NCI-H2029 treated with DMSO at 0.1 percent for 48 hours (cell line): Measurements from ENCODE around the gene LPCAT1.
"Not testable (repeated sequence)": the region's sequence is repeated elsewhere in the genome, so short reads cannot be mapped to it uniquely, and the experiment has no call there.

Experiments used
- DNase-seq: peaks from one replicate; lab custom pipeline; 2025; lab: John Stamatoyannopoulos, UW

The LPCAT1 gene, protein sequence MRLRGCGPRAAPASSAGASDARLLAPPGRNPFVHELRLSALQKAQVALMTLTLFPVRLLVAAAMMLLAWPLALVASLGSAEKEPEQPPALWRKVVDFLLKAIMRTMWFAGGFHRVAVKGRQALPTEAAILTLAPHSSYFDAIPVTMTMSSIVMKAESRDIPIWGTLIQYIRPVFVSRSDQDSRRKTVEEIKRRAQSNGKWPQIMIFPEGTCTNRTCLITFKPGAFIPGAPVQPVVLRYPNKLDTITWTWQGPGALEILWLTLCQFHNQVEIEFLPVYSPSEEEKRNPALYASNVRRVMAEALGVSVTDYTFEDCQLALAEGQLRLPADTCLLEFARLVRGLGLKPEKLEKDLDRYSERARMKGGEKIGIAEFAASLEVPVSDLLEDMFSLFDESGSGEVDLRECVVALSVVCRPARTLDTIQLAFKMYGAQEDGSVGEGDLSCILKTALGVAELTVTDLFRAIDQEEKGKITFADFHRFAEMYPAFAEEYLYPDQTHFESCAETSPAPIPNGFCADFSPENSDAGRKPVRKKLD

DNA sequence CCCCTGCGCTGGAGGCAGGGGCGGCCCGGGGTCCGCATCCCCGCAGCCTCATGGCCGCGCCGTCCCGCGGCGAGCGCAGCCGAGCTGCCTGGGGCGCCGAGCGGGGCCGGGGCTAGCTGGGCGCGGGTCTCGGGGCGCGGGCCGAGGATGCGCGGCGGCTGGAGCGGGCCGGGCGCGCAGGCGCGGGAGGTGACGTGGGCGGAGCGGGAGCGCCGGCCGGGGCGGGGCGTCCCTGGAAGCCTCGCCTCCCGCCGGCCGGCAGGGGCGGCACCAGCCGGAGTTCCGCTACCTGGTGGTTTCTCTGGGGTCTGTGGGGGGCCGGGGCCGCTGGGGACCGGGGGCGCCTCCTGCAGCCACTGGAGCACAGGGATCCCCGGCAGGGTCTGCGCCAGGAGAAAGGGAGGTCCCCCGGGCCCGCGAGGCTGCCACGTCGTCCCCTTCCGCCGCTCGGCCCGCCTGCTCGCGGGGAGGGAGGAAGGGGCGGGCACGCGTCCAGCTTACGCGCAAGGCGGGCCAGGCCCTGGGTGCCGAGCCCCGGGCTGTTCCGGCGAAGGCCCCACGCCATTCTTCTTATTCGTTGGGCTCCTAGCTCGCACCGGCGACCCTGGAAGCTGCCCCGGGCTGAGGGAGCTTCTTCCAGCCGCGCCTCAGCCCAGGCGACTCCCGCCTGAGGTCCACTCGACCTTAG lies at the start of gene LPCAT1:
Gene LPCAT1, minus strand, starts transcription at position 168 of the 688 bp plus-strand sequence. Its CDS starts 116 bp downstream, at position 52.
- DNase-seq: peak; percentile 21

DNA sequence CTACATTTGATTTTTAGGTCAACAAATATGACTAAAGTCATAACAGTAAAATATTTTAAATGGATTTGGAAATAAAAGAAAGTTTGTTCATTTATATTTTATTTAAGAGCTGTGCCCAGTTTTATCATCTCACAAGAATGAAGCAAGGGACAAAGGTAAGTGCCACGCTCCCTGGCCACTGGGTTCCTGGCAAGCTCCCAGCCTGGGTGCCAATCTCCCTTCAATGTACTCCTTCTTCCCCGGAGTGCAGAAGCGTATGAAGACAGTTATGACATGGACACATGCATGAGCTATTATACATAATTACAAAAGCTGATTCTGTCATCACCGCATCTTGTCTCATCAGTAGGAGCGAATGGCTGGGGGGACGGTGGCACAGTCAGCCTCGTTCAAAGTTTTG lies 48.1 kb upstream of the LPCAT1 start:
- DNase-seq: not testable (repeated sequence)

DNA sequence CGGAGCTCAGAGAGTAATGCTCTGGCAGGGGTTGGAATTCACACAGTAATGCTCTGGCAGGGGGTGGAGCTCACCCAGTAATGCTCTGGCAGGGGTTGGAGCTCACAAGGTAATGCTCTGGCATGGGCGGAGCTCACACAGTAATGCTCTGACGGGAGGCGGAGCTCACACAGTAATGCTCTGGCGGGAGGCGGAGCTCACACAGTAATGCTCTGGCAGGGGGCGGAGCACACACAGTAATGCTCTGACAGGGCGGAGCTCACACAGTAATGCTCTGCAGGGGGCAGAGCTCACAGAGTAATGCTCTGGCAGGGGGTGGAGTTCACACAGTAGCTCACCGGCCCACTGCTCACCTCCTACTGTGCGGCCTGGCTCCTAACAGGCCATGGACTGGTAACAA lies 47.2 kb upstream of the LPCAT1 start:
- no peak for DNase-seq

DNA sequence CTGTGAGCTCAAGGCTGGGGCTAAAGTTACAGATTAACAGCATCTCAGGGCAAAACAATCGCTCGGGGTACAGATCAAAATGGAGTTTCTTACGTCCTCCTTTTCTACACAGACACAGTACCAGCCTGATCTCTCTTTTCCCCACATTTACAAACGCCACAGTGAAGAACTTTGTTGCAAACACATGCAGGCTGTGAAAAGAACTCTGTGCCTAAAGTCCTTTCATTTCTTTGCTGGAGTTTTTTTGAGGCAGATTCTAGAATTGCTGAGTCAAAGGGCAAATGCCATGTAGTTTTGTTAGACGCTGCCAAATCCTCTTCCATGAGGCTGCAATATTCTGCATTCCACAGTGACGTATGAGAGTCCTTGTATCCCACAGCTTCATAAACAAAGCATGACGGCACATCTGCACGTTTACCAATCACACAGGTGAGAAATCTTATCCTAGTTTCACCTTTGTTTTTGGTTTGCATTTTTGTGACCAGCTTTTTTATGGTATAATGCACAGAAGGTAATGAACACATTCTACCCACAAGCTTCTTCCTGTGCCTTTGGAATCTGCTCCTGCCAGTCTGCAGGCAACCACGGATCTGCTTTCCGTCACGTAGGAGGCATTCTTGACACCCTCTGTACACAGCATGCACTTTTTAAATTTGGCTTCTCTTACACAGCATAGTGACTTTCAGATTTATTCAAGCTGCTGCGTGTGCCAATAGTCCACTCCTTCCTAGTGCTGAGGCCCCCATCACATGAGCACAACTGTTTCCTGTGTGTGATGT lies 44.6 kb upstream of the LPCAT1 start:
- DNase-seq: peak; percentile 82

DNA sequence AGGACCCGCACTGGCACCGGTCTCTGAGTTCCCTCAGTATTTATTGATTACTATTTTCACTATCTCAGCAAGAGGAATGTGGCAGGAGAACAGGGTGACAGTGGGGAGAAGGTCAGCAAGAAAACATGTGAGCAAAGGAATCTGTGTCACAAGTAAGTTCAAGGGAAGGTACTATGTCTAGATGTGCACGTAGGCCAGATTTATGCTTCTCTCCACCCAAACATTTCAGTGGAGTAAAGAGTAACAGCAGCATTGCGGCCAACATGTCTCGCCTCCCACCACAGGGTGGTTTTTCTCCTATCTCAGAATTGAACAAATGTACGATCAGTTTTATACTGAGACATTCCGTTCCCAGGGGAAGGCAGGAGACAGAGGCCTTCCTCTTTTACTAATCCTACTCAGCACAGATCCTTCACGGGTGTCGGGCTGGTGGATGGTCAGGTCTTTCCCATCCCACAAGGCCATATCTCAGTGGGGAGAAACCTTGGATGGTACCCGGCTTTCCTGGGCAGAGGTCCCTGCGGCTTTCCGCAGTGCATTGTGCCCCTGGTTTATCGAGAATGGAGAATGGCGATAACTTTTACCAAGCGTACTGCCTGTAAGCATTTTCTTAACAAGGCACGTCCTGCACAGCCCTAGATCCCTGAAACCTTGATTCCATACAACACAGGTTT lies 43.9 kb upstream of the LPCAT1 start:
- DNase-seq: not testable (repeated sequence)

DNA sequence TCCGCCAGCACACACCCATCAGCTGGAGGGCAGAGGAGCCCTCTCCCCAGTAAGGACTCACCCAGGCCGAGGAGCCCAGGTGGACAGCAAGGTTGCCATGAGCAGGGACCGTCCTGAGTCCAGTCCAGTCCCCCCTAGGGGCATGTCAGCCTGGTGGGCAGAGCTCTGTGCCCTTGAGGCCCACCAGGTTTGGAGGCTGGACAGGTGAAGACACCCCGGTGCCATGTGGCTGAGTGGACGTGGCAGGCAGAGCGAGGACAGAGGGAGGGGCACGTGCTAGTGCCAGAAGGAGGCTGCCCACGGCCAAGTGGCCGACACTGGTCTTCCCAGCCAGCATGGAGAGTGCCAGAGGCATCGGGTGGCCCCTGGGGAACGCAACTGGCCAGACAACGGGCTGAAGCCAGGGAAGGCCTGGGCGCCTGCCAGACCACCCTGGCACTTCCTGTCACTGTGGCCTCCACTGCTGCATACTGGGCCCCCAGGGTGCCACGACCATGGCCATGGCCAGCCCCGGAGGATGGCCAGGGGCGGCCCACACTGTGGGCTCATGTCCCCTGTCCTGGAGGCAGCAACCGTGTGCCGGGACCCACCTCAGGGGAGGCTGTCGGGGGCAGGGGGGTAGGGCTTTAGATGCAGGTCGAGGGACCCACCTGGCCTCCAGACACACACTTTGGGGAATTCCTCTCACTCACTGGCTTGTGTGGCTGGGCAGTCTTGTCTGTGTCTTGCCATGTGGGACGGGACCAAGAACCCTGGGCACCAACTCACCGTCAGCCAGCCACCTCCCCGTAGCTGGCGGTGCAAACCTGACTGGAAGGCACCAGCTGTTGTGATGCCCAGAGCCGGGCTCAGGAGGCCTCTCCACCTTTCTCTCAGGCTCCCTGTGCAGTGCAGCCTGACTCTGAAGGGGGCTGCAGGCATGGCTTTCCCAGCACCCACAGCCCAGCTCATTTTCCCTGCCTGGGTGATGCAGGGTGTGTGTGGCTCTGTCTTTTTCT lies 42.3 kb upstream of the LPCAT1 start:
- DNase-seq: no peak

DNA sequence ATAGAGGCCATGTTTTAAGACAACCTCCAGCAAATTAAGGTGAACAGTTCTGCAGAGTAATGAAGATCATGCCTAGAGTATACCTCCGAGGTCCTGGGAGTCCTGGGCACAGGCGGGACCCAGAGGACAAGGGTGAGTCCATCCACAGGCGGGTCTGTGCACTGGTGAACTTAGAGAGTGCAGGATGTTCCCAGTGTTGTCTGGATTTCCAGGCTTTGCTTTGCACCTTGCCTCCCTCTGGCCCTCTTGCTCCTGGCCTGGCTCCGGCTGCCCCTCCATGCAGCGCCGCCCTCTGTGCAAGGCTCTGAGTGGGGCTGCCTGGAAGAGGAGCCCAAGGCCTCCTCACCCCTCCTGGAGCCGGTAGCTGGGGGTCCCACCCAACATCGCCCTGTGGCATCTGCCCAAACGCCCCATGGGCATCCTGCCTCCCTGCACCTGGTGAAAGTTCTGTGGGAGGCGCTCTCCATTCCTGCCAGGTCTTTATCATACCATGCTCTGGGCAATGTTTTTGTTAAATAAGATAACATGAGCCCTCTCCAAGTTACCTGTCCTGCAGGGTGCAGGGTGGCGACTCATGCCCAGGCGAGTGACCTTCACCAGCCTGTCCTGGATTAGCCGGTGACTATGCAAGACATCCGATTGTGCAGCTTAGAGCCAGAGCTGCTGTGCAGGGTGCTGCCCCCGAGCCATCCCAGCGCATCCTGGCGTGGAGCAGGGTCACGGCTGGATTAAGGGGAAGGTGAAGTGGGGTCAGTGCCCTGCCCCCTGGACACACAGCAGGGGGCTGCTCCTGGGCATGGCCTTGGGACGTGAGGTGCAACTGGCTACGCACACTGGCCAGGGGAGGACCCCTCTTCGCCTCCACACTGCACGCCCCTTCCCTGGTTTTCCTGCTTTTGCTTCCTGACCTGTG lies 41.3 kb upstream of the LPCAT1 start:
- no peak for DNase-seq

DNA sequence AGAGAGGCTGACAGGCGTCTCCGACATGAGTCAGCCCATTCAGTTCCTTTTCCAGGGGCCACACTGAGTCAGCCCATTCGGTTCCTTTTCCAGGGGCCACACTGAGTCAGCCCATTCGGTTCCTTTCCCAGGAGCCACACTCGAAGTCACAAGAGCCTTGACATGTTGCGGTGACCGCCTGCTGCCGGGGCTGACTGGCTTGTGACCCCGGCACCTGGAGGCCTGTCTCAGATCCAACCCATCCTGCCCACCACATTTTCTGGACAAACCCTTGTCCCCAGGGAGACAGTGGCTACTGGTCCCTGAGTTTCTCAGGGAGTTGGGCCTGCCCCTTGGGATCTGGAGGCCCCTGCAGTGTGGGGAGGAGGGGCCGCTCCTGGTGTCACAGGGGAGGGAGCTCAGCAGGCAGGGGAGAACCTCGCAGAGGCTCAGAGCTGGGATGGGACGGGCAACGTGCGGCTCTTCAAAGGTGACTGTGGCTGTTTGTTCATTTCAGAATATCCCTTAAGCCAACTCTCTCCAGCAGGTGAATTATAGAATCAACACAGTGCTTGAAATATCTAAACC lies 40.5 kb upstream of the LPCAT1 start:
- no peak for DNase-seq

DNA sequence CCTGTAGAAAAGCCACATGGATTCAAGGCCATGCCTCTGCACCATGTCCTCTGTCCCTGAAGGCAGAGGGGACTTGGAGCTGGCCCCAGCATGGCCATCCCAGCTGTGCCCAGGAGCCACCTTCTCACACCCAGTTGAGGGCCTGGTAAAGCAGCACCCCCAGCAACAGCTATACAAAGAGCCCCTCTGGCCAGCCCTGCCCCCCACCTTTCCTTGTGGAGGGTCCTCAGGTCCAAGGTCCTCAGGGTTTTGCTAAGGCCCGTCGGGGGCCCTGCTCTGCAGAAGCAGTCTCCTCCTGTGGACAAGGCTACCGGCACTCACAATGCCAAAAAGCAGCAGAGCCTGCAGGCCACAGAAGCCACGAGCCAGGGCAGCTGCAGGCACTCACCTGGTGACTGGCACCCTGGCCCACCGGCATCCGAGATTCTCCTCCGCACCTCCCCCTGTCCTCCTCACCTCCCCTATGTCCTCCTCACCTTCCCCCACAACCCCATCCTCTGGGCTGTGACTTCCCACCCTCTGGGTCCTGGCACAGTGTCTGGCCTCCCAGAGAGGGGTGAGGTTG lies 39.9 kb upstream of the LPCAT1 start:
- no peak for DNase-seq

DNA sequence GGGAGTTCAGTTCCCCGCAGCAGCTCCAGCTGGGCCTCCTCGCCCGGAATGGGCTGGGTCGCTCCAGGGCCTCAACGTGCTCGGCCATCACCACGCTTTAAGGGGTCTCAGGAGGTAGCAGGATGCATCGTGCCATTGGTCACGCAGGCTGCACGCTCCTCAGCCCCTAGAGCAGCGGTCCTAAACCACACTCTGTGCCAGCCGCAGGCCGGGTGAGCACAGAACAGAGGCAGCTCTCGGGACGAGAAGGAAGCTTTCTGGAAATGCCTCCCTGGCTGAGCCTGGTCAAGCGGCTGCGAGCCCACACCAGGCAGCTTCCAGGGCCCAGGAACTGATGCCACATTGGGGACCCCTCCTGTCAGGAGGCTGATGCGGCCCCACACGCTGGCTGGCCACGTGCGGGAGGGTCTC lies 39.3 kb upstream of the LPCAT1 start:
- no peak for DNase-seq

DNA sequence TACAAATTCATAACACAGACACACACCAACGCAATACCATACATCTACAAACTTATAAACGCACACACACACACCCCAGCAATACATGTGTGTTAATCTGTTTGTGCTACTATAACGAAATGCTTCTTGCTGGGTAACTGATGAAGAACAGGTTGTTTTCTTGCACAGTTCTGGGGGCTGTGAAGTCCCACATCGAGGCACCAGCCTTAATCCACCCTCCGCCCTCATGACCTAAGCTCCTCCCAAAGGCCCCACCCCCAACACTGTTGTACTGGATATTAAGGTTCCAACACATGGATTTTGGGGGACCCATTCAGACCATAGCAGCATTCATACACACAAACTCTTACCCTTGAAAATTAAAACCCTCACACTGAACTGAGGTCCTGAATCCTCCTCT lies 38.8 kb upstream of the LPCAT1 start:
- no peak for DNase-seq

DNA sequence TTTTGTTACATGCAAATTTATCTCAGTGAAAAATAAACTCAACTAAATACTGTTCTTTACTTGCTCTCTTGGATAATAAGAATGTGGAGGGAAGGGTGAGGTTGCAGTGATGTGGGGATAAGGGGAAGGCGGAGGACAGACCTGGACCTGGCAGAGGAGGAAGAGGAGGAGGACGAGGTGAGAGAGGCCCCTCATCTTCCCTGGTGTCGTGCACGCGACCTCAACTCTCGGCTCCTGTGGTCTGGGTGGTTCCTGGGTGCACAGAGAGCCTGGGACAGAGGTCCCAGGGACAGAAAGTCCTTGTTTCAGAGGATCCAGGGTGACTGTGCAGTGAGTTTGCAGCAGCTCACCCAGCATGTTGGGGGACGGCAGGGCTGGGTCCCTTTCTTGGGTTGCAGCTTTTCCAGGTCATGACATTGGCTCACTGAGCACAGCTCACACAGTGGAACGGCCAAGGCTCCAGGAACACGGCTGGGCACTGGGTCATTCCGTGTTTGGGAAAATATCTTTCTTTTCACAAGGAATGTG lies 37.7 kb upstream of the LPCAT1 start:
- DNase-seq: no peak

DNA sequence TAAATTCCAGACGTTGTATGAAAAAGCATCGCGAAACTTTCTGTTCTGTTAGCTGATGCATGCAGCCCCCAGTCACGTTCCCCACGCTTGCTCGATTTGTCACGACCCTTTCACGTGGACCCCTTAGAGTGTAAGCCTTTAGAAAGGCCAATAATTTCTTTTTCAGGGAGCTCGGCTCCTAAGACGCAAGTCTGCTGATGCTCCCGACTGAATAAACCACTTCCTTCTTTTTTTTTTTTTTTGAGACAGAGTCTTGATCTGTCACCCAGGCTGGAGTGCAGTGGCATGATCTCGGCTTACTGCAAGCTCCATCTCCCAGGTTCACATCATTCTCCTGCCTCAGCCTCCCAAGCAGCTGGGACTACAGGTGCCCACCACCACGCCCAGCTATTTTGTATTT lies 36.7 kb upstream of the LPCAT1 start:
- not testable (repeated sequence) for DNase-seq

DNA sequence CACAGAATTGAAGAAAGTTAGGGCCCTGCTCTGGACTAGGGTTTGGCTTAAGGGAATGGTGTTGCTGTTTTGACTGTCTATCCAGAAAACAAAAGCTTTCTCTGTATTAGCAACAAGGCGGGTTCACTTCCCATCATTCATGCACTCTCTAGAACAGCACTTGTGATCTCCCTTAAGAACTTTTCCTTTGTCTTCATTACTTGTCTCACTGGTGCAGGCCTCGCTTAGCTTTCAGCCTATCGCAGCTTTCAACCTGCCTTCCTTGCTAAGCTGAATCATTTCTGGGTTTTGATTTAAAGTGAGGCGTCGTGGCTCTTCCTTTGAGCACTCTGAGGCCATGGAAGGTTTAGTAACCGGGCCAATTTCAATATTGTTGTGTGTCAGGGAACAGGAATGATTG lies 35.2 kb upstream of the LPCAT1 start:
- no peak for DNase-seq

DNA sequence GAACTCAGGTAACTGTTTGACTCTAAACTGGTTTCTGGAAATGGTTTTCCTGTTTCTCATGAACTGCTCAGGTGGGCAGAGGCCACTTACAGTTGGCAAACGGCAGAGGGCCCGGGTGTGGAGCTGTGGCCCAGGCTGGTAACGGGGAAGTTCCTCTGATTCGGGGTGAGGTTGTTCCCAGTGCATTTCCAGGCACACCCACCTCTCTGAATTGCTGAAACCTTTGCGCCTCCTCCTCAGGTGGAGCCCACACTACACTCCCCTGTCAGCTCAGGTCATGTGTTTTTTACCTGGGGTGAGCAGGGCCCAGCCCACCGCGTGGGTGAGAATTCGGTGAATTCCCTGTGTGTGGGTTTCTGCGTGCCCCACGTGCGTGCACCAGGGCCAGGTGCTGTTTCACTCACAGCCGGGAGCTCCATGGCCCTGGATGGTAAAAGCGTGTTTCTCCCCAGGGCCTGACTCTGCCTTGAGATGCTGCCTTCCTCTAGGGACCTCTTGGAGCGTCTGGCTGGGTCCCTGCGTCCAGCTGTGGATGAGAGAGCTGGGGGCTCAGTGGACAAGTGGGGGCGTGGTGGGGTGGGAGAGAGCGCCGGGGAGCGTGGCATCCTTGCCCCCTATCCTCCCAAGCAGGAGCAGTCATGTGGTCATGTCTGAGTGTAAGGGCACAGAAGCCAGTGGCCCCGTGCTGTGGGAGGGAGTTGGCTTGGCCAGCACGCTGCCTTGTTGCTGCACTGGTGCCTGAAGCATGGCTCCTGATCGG lies 33.5 kb upstream of the LPCAT1 start:
- no peak for DNase-seq

DNA sequence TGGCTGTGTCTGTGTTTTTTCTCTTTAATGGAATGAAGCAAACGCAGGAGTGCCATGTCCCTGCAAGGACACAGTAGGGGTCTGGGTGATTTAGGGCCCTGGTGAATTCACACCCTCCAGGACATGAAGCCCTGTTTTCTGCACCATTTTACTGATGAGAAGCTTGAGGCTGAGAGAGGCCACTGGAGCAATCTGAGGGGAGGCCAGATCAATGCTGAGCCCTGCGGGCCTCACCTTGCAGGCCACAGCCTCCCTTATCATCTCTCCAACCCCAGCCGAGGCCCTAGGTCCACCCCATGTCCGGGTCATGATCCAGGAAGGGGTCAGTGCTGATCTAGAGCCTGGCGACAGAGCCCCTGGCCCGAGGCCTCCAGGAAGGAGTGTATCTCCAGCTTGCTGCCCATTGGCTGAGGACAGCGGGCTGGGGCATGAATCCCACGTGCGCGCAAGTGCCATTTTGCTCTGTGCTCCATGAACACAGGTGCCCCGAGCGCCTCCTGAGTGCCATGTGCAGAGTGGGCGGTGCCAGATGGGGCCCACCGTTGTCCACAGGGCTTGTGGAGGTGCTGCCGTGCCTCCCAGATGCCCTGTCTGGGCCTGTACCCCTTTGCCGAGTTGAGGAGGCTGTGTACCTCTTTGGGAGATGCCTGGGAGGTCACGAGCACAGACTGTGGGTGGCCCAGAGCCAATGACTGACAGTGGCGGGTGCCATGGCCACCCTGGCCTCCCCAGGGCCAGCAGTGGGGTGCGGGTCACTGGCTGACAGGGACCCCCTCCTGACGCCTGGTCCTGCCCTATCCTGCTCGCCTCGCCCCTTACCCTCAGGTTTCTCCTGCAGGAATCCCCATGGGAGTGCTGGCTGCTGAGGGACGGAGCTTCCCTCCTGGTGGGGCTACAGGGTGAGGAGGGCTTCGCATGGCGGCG lies 32.3 kb upstream of the LPCAT1 start:
- no peak for DNase-seq
